Thoracic aorta (tissue), 2 donors: Measurements from ENCODE around the gene POU2F3. TPM values are rescaled to one million over a fixed set of nuclear protein-coding genes. Genes with fewer than 3 reads are reported as not detected.

ENCODE experiments used
- ATAC-seq: fragments of 150-250 bp; one replicate; pipeline ENCODE4 v1.8.0; 2017; ENCODE audit warnings: low read depth; ENCODE audit not compliant: insufficient number of reproducible peaks, low FRiP score
- DNase-seq: peaks from one replicate; pipeline ENCODE4 v3.0.0-alpha.2; 2020; ENCODE audit warnings: low spot score
- H3K27ac ChIP-seq, 2 donors: fragments of 200-600 bp; sonication (generic); 1 replicate in 1 of 2; 2 replicates in 1 of 2; pipeline ENCODE4 v1.5.1; 2016; ENCODE audit warnings: mild to moderate bottlenecking in 2 of 2, moderate library complexity in 2 of 2
- H3K27me3 ChIP-seq: fragments of 200-600 bp; sonication (generic); replicated peaks from 2 replicates; pipeline ENCODE4 v1.6.0; 2016; ENCODE audit warnings: mild to moderate bottlenecking; ENCODE audit not compliant: insufficient read depth
- H3K36me3 ChIP-seq: fragments of 200-600 bp; sonication (generic); one replicate; pipeline ENCODE4 v1.5.1; 2016
- H3K4me1 ChIP-seq, 2 donors: fragments of 200-600 bp; sonication (generic); 1 replicate in 1 of 2; 2 replicates in 1 of 2; pipeline versions ENCODE4 v1.5.1 to v1.6.0; 2016; ENCODE audit warnings: low read depth in 2 of 2, mild to moderate bottlenecking in 1 of 2; ENCODE audit not compliant: control insufficient read depth in 1 of 2
- H3K4me3 ChIP-seq: fragments of 200-600 bp; sonication (generic); 2 replicates; pipeline ENCODE4 v1.5.1; 2016; ENCODE audit warnings: mild to moderate bottlenecking
- H3K9me3 ChIP-seq: fragments of 200-600 bp; sonication (generic); 2 replicates; pipeline ENCODE4 v1.5.1; 2016
- total RNA-seq, 2 donors: library from RNA; depleted of rRNA; stranded (reverse); fragments of >200 nt; gene quantifications; one replicate each; pipeline versions ENCODE4 v1.1.0 to v1.2.3, GENCODE V29; 2016
- TF ChIP-seq, protein P1 (sequence below): fragments of 200-600 bp; sonication (generic); IDR thresholded peaks from one replicate; pipeline ENCODE4 v1.5.1; 2019; ENCODE audit warnings: antibody characterized with exemption

The POU2F3 gene
- total RNA-seq, 2 donors from 2014 or later: not detected

DNA sequence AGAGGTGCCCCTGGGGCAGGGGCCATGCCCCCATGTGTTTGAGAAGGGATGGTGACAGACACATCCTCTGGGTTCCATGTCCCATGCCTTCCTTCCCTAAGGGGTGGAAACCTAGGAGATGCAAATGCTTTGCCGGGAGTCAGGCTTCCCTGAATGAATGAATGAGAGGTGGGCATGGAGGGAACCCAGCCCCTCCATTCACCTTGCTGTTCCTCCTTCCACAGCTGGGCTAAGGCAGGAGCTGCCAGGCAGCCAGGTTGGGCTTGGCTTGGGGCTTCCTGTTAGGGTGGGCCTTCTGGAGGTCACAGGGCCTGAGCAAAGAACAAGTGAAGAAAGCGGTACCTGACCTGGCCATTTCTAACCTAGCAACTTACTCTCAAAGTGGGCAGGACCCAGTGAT is 926 bp downstream of the POU2F3 start:
- H3K9me3 ChIP-seq: no peaks in the 10 kb centered on the region
- peaks cover 0 to 5% of the 10 kb centered on the region in 2 donors for H3K4me1 ChIP-seq
- H3K27me3 ChIP-seq: peaks cover 15% of the 10 kb centered on the region
- DNase-seq (no peak), ATAC-seq (no peak)
- no peak overlapping the region for H3K4me3 ChIP-seq
- no peaks in the 10 kb centered on the region for H3K36me3 ChIP-seq
- no peak overlapping the region for H3K27ac ChIP-seq
- TF ChIP-seq, protein P1, sequence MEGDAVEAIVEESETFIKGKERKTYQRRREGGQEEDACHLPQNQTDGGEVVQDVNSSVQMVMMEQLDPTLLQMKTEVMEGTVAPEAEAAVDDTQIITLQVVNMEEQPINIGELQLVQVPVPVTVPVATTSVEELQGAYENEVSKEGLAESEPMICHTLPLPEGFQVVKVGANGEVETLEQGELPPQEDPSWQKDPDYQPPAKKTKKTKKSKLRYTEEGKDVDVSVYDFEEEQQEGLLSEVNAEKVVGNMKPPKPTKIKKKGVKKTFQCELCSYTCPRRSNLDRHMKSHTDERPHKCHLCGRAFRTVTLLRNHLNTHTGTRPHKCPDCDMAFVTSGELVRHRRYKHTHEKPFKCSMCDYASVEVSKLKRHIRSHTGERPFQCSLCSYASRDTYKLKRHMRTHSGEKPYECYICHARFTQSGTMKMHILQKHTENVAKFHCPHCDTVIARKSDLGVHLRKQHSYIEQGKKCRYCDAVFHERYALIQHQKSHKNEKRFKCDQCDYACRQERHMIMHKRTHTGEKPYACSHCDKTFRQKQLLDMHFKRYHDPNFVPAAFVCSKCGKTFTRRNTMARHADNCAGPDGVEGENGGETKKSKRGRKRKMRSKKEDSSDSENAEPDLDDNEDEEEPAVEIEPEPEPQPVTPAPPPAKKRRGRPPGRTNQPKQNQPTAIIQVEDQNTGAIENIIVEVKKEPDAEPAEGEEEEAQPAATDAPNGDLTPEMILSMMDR: no peak

DNA sequence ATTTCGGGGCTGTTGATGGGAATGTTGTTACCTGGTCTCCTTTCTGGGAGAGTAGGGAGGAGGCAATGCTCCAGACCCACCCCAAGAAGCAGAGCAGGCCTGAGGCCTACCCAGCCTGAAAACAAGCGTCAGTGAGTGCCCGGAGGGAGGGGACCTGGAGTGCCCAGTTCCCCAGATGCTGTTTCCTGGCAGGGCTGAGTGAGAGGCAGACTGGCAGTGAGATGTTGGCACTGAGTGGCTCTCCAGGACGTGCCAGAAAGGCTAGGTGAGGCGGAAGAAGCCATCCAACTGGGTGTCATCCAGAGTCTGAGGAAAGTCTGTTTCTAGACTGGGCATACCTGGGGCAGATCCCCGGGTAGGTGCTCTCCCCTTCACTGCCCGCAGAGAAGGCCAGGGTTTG is 1.3 kb downstream of the POU2F3 start:
- no peak overlapping the region for H3K27ac ChIP-seq
- H3K27me3 ChIP-seq: peaks cover 15% of the 10 kb centered on the region
- DNase-seq: no peak
- no peaks in the 10 kb centered on the region for H3K9me3 ChIP-seq
- no peak overlapping the region for H3K4me3 ChIP-seq
- no peaks in the 10 kb centered on the region for H3K36me3 ChIP-seq
- H3K4me1 ChIP-seq: peaks cover 0 to 5% of the 10 kb centered on the region in 2 donors
- no peak for ATAC-seq
- TF ChIP-seq, protein P1: no peak

DNA sequence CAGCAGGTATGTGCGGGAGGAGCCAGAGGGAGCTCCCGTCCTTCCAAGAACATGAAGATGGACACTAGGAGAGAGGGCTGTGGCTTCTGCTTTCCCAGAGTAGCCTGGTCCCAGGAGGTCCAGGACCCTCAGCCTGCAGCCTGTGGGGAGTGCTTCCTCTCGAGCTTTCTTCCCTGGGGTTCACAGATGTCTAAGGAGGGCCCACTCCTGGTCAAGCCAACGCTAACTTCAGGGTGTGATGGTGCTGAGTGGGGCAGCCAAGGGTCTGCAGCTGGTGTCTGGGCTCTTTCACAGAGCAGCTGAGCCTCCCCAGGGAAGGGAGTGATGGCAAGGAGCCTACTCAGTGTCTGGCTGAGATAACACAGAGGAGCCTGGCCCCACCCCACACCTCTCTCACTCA is 3.3 kb downstream of the POU2F3 start:
- ATAC-seq (no peak), DNase-seq (no peak)
- H3K4me1 ChIP-seq: peaks cover 0 to 5% of the 10 kb centered on the region in 2 donors
- peaks cover 15% of the 10 kb centered on the region for H3K27me3 ChIP-seq
- TF ChIP-seq, protein P1: no peak
- no peak overlapping the region for H3K27ac ChIP-seq
- no peaks in the 10 kb centered on the region for H3K36me3 ChIP-seq
- no peaks in the 10 kb centered on the region for H3K9me3 ChIP-seq
- H3K4me3 ChIP-seq: no peak overlapping the region

DNA sequence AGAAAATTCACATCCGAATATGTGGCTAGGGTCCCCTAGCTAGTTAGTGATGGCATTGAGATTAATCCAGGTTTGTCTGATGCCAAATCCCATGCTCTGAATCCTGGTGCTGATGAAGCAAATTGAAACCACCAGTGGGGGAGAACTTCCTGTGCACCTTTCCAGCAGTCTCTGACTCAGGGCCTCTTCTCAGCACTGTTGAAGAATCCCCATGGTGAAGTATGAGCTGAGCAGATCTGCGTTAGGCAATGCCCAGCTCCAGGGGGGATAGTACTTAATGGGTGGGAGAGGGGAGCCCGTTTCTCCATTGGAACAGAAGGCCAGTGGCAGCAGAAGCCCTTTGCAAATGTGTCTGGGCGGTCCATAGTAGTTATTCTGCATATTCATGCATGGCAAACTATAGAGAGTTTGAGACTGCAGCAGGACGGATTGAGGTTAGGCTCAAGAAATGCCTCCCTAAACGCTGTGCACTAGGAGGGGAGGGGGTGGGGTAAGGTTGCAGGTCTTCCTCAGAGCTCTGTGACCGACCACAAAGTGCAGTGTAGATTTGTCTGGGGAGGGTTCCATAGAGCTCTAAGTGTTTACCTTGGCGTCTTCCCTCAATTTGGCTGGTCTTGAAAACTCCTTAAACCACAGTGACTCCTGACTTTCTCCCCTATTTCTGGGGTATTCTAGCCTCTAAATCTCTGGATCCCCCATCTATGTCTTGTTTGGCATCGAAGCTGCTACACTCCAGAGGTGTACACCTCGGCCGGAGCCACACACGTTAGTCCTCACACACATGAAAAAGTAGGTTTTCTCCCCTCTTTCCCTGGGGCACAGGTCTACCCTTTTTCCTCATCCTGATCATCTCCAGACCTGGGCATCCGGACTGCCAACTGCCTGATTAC is 4.8 kb downstream of the POU2F3 start:
- Histone ChIP-seq H3K9me3 (no peaks in the 10 kb centered on the region), H3K4me1 (peaks cover 0 to 5% of the 10 kb centered on the region in 2 donors), H3K27me3 (peaks cover 15% of the 10 kb centered on the region), H3K27ac (no peak overlapping the region), H3K4me3 (no peak overlapping the region), H3K36me3 (no peaks in the 10 kb centered on the region)
- no peak for ATAC-seq
- DNase-seq: no peak
- TF ChIP-seq, protein P1: no peak

DNA sequence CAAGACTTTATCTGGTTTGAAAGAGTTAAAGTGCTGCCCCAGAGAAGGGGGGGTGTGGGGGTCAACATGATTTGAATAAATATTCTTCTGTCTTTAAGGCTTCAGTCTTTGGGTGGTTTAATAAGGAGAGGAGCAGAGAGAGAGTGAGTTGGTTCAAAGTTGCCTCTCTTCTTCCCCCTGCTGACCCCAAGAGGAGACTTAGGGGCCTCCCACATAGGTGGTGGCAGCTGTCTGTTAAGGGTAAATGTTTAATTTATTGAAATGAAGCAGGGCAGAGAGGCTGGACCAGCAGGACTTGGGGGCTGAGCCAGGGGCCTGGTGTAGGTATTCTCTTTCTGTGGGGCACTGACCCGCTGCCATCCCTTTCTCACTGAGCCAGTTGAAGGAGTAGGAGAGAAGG is 5.5 kb downstream of the POU2F3 start:
- TF ChIP-seq, protein P1: no peak
- peaks cover 8% of the 10 kb centered on the region for H3K27me3 ChIP-seq

More for the DNA sequence above, 5.5 kb downstream of the POU2F3 start:
- Histone ChIP-seq H3K27ac (no peak overlapping the region), H3K4me3 (no peak overlapping the region), H3K9me3 (no peaks in the 10 kb centered on the region), H3K4me1 (no peaks in the 10 kb centered on the region), H3K36me3 (no peaks in the 10 kb centered on the region)
- no peak for DNase-seq
- no peak for ATAC-seq
